HepG2 (cell line): ENCODE data around the gene DCD.

Experiments used
- SP1 ChIP-seq, 2 experiments: fragments of 450-650 bp in 1 of 2; sonication (generic) in 1 of 2; formaldehyde crosslinking in 1 of 2; IDR thresholded peaks; 2 replicates each; pipeline versions ENCODE4 v1.4.0 to v1.6.1; 2016 to 2020; ENCODE audit warnings: missing genetic modification reagents in 1 of 2
- ZBTB8A ChIP-seq: sonication (generic); formaldehyde crosslinking; IDR thresholded peaks from 2 replicates; pipeline ENCODE4 v1.4.0; 2020; ENCODE audit warnings: mild to moderate bottlenecking, low read depth, missing genetic modification reagents, borderline replicate concordance
- ZKSCAN8 ChIP-seq: IDR thresholded peaks from 2 replicates; pipeline ENCODE4 v1.6.1; 2016; ENCODE audit warnings: borderline replicate concordance, missing genetic modification reagents, missing compliant biosample characterization
- ZNF207 ChIP-seq: fragments of 450-650 bp; IDR thresholded peaks from 2 replicates; pipeline ENCODE4 v1.6.1; 2016; ENCODE audit warnings: antibody characterized with exemption, borderline replicate concordance
- TF ChIP-seq, protein P1 (sequence below): IDR thresholded peaks from 2 replicates; pipeline ENCODE4 v1.6.1; 2018; ENCODE audit warnings: missing genetic modification reagents, mild to moderate bottlenecking, missing compliant biosample characterization
- TF ChIP-seq, protein P2 (sequence below): sonication (generic); formaldehyde crosslinking; IDR thresholded peaks from 2 replicates; pipeline ENCODE4 v1.5.0; 2020; ENCODE audit warnings: mild to moderate bottlenecking, missing genetic modification reagents, moderate library complexity

GRCh38 chr12:54603872-54604271 is 44.3 kb downstream of the DCD start:
- TF ChIP-seq ZKSCAN8 (CRISPR knock-in tag) (no peak), ZNF207 (no peak), ZBTB8A (CRISPR knock-in tag) (no peak), SP1 (IDR thresholded peaks at IDR 0.05) (no peak), SP1 (CRISPR knock-in tag; IDR thresholded peaks at IDR 0.05) (no peak)
- TF ChIP-seq, protein P1, sequence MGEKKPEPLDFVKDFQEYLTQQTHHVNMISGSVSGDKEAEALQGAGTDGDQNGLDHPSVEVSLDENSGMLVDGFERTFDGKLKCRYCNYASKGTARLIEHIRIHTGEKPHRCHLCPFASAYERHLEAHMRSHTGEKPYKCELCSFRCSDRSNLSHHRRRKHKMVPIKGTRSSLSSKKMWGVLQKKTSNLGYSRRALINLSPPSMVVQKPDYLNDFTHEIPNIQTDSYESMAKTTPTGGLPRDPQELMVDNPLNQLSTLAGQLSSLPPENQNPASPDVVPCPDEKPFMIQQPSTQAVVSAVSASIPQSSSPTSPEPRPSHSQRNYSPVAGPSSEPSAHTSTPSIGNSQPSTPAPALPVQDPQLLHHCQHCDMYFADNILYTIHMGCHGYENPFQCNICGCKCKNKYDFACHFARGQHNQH (CRISPR knock-in tag) = no peak
- TF ChIP-seq, protein P2, sequence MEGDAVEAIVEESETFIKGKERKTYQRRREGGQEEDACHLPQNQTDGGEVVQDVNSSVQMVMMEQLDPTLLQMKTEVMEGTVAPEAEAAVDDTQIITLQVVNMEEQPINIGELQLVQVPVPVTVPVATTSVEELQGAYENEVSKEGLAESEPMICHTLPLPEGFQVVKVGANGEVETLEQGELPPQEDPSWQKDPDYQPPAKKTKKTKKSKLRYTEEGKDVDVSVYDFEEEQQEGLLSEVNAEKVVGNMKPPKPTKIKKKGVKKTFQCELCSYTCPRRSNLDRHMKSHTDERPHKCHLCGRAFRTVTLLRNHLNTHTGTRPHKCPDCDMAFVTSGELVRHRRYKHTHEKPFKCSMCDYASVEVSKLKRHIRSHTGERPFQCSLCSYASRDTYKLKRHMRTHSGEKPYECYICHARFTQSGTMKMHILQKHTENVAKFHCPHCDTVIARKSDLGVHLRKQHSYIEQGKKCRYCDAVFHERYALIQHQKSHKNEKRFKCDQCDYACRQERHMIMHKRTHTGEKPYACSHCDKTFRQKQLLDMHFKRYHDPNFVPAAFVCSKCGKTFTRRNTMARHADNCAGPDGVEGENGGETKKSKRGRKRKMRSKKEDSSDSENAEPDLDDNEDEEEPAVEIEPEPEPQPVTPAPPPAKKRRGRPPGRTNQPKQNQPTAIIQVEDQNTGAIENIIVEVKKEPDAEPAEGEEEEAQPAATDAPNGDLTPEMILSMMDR (CRISPR knock-in tag) = no peak
